Measurements from ENCODE around the gene SUCLG1. TPM values are rescaled to one million over a fixed set of nuclear protein-coding genes. Genes with fewer than 3 reads are reported as not detected.
"Not testable (repeated sequence)": the region's sequence is repeated elsewhere in the genome, so short reads cannot be mapped to it uniquely, and the experiment has no call there.

SUCLG1 gene
- 100 to 1,000 TPM; 165 to 207 (median 179) TPM for polyA plus RNA-seq (ENCODE audit: insufficient read length in 4 of 4)

DNA sequence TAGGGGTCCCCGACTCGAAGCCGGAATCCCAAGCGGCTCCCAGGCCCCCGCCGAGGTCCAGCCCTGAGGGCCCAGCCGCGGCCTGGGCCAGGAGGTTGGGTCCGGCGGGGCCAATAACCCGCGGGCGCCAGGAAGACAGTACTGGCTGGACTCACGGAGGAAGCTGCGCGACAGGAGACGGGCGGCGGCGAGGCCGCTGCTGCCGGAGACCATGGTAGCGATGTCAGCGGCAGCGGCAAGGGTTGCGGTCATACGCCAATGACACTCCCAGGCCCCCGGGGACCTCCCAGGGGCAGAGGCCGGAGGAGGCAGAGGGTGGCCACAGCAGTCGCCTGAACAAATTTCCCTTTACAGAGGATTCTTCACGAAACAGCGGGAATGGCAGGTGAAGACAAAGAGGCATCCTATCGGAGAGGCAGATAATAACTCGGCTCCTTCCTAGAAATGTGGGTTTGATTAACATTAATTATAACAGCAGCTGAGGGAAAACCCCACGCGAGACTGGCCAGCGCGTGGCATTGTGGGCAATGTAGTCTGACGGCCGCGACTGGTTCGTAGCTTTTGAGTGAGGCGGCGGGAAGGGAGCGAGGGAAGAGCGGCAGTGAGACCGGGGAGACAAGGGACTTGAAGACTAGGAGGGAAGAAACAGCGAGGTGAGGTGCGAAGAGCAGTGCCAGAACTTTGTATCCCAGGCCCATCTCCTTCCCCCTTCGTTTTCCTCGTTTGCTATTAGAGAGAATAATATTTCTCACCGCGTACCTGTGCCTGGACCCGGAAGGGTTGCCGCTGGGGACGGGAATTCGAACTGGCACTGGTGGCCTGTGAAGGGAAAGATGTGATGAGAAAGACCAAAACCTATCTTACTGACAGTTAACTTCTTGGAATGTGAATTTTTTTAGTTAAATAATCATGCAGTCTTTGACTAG, at the start of gene SUCLG1:
Gene SUCLG1 (minus strand): TSS at position 263 of the 926 bp plus-strand sequence. CDS start 11 bp downstream, at position 252.
- peak; percentile 81 to 97 (median 86) for DNase-seq (ENCODE audit: low read depth in 4 of 4, low spot score in 2 of 4)

DNA sequence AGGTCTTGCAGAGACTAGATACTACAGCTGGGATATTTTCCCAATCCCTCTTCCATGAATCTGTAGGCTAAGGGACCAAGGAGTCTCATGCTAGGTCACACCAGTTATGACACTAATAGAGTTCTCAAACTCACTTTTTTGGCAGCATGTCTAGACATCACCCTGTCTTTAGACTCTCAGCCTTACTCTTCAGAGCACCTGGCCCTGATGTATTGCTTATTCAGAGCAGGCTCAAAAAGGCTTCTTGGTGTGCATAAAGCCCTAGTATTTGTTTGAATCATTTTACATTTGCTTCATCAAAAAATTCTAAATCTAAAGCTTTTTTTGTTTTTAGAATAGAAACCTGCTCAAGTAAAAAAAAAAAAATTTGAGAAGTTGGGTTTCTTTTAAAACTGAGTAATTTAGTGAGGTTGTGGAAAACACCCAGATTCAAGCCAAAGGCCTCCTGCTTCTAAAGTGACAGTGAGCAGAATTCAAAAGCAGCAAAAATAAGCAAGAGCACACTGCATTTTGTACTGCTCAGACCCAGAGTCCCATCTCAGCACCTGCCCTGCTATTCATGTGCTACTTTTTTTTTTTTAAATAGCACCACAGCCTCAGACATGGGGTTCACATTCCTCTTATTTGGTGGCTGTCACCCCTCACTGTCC, 39.2 kb upstream of the SUCLG1 start:
- DNase-seq (ENCODE audit: low read depth in 4 of 4, low spot score in 2 of 4) = no peak

DNA sequence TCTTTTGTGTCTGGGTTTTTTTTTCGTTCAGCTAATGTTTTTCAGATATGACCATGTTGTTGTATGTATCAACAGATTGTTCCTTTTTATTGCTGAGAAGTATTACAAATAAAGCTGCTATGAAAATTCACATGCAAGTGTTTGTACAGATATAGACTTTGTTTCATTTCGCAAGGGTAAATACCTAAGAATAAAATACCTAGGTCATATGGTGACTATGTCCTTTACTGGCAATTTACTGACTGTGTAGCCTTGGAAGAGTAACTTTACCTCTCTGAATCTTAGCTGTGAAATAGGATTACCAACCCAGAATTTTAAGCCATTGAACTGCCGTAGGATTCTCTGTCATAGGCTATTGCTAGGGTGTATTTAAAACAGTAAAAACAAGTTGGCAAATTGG, 38.2 kb upstream of the SUCLG1 start:
- DNase-seq (ENCODE audit: low read depth in 4 of 4, low spot score in 2 of 4) = no peak

DNA sequence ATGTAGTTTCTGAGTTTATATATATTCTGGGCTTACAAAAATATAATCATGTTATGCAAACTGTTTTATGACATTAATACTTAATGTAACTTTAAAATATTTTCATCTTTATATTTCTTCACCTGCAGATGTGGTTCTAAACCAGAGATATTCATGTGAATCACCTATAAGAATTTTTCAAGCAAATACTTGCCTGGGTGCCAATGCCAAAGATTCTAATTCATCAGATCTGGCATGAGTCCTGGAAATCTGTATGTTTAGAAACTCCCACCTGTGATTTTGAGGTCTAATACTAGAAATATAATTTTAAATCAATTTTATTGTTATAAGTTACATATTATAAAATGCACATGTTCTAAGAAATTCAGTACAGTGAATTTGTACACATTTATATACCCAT, 37.3 kb upstream of the SUCLG1 start:
- DNase-seq (ENCODE audit: low read depth in 4 of 4, low spot score in 2 of 4) = no peak

DNA sequence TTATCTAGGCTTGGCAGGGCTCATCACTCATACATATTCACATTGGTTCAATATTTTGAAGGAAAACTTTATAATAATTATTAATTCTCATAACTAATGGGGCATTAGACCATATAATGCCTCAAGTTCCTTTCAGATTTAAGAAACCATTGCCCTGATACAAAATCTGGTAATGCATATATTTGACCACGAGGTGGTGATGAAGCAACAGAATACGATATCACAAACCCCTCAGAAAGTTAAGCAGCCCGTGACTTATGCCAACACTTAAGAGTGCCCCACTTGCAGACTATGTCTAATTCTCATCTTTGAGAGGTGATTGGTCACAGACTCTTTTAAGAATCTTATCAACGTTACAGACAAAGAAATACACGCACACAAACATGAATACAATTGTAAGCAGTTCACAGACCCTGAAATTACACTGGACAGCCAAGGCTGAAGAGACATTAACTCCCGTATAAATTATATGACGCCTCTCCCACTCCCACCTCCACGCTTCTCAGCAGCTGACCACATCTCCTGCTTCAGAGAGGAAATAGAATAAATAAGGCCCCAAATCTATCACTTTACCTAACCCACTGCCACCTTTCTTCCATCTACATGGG, 36.6 kb upstream of the SUCLG1 start:
- peak in 2 of 4 donors; percentile 56 to 64 for DNase-seq (ENCODE audit: low read depth in 4 of 4, low spot score in 2 of 4)

DNA sequence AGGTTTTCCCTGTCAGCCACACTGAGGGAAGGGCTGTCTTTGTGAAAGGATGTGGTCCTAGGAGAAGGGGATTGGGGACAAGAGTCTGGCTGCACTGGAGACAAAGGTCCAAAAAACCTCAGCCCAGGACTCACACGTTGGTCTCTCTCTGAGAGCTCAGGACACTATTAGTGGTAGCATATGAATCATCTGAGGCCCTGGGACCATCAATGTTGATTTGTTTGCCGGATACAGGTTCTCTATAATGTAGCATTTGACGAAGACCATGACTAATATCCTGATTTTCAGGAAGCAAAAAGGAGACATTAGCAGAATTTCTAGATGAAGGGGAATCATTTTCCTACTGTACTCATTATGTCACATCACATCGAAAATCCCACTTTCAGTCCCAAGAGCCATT, 35.0 kb upstream of the SUCLG1 start:
- no peak for DNase-seq (ENCODE audit: low read depth in 4 of 4, low spot score in 2 of 4)

DNA sequence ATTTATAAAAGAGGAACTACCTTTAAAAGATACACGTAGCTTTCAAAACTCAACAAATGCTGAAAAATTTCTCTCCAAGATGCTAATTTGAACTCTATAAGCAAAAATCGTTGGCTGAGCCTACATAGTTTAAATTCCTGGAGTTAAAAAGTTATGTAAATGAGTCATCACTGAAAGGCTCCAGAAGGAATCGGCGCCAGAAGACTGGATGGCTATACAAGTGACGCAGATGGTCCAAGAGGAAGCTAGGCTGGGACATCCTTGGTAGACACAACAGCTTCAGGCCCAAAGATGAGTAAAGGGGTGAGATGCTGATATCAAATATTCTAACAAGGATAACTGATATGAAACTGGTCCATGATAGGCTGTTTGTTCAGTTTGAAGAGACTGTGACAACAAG, 34.4 kb upstream of the SUCLG1 start:
- DNase-seq (ENCODE audit: low read depth in 4 of 4, low spot score in 2 of 4) = no peak

DNA sequence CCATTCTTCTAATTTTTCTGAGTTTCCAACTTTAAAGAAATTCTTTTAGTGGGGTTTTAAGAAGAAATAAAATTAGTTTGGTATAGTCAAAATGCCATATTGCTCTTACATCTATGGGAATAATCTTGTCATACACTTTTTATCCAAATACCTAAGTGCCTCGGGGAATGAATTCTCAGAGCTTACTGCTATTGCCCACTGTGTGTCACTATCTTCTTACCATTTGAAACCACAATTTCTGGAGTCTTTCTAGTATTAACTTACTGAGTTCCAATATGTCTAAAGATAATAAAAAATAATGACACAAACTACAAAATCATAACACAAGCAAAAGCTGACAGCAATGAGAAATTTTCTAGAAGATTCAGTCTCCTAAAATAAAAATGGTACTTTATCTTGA, 33.5 kb upstream of the SUCLG1 start:
- DNase-seq (ENCODE audit: low read depth in 4 of 4, low spot score in 2 of 4) = no peak

DNA sequence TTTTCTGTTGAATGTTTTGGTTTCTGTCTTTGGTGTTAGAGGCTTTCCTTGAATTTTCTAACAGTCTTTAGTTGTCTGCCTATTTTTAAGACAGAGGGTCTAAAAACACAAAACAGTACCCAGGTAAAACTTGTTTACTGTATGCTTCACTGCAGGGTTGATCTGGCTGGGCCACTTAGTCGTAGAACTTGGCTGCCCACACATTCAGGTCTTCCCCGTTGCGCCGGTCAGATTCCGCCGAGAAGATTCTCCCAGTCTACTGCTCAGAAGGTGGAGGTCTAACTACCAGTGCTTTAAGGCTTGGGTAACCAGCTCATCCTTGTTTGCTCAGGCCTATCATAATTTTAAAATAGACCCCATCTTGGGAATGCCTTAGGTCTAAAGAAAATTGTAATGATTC, 32.7 kb upstream of the SUCLG1 start:
- DNase-seq (ENCODE audit: low read depth in 4 of 4, low spot score in 2 of 4) = no peak

DNA sequence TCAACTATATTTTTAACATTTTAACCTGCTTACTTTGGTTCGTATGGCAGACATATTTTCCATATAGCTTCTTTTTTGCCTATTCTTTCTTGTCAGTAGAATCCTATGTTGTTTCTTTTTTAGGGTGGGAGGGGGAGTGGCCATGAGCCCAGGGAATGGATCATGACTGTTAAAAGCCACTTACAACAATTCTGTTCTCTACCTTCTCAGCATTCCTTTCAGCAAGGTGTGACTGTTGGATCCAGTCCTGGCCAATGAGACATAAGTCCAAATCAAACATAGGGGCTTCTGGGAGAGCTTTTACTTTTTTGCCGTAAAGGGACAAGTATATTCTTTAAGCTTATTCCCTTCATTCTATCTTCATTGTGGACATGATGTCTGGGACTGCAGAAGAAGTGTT, 32.2 kb upstream of the SUCLG1 start:
- no peak for DNase-seq (ENCODE audit: low read depth in 4 of 4, low spot score in 2 of 4)

DNA sequence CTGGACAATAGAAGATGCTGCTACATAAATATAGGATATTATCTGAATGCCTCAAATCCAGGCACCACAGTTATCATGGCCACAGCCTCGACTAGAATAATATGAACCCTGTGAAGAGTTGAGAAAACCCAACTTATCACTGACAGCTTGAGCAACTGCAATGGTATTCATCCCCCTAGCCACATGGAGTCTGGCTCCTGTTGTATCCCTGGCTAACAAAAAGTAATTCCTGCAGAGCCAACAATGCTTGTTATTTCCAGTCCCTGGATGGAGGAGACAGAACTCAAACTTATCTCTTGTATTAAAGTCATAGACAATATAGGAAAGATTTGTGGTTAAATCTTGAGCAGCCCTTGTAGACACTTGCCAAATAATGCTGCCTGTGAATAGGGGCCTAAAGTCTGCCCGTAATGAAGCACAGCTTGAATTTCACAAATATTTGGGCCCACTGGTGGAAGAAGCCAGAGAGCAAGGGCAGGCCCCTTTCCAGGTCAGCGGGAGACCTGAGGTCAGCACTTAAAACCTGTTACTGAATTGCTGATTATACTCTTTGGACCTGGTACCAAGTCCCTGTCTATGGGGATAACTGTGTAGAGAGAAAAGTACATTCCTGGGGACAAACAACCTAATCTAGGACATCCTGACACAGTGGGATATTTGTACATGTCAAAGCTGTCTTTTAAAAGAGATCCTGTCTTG, 28.4 kb upstream of the SUCLG1 start:
- no peak for DNase-seq (ENCODE audit: low read depth in 4 of 4, low spot score in 2 of 4)

DNA sequence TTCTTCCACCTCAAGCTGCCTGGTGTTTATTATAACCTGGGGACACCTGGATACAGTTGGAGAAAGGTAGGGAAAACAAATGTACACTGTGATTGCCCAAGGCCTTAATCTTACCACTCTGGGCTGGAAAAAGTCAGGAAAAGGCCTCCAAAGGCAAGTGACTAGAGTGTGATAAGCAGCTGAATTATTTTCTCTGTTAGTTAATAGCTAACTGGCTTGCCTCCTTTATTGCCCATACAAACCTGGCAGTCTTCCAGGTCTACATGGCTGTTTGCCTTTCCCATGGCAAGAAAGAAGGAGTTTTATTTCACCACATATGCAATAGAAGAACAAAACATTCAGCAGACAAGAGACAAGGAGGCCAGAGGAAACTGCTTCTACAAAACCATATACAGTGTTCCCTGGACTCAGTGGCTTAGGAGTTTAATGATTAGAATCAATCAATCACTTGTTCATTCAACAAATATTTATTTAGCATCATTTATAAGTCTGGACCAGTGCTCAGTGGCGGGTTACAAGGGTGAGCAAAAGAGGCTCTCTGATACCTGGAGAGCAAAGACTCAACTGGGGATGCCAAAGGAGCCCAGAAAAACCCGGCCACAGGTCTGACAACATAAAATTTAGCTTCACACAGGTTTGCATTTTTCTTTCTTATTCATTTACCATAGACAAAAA, 27.5 kb upstream of the SUCLG1 start:
- peak; percentile 25 to 58 (median 38) for DNase-seq (ENCODE audit: low read depth in 4 of 4, low spot score in 2 of 4)

DNA sequence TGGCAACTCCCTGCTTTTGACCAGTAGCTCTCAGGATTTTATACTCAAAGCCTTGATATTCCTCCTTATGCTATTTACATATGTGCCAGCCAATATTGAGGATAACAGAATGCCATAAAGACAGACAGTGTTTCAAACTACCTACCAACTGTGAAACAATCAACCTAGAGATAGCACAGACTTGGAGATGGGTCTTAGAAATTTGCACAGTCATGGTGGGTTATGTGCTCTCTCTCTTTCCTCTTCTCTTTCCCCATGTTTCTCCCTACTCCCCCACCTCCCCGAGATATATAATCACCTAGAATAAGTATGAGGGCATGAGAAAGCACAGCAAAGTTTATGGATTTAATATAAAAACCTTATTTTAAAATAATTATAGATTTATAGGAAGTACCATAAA, 24.2 kb upstream of the SUCLG1 start:
- no peak for DNase-seq (ENCODE audit: low read depth in 4 of 4, low spot score in 2 of 4)

DNA sequence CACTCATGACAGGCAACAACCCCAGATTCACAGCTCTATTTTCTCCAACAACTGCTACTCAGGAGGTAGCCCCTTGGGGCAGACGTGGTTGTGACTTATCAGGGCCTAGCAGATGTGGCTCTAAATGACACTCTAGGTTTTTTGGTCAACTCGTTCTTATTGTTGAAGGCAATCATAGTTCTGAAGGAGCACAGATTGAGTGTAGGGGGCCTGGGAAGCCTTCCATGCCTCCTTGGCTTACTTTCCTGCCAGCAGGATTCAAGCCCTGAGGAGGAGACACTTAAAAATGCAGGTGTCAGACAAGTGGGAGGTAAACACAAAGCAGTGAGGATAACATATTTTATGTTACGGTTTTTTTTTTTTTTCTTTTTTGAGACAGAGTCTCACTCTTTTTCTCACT, 23.5 kb upstream of the SUCLG1 start:
- DNase-seq (ENCODE audit: low read depth in 4 of 4, low spot score in 2 of 4) = no peak

DNA sequence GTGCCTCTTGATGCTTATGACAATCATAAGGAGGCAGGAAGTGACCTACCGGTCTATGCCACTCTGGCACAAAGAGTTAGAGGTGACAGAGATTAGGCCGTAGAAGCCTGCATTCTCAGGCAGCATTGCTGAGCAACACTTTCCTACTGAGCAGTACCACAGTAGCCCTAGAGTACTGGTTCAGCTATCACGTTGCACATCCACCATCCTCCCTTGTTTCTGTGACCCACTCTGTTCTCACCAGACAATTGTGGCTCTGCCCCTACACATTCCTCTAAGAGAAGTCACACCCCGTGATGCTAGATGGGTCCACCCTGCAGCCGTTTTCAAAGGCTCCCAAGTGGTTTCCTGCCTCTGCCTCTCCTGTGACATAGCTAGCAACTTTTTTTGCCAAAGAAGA, 22.6 kb upstream of the SUCLG1 start:
- DNase-seq (ENCODE audit: low read depth in 4 of 4, low spot score in 2 of 4) = no peak

DNA sequence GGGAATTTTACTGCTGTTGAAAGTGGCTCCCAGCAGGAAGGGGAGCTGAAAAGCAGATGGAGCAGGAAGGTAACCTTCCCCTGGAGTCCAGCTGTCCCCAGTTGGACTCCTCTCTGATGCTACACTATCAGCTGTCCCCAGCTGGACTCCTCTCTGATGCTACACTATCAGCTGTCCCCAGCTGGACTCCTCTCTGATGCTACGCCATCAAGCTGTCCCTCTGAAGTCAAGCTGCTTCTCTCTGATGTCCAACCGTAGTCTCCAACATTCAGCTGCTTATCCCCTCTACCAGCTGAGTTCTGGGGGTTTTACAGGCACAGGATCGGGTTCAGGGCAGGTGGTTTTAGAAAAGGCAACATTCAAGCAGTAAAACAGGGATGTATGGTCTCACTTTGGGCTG, 19.8 kb upstream of the SUCLG1 start:
- no peak for DNase-seq (ENCODE audit: low read depth in 4 of 4, low spot score in 2 of 4)

DNA sequence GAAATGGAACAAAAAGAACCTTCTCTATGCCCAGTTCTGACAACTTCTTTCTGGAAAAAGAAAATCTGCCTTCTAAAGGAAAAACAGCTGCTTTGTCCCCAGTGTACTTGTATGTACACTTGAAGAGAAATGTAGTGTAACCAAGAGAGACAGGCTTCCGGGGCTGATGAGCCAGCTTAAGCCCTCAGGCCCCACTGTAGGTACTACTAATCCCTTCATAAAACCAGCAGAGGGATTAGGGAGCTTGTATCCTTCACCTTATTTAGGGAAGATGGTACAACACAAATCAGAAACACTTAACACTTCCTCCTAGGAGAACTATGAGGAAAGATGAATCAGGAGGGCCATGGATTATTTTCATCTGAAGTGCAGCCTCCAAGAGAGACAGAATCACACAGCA, 18.8 kb upstream of the SUCLG1 start:
- no peak for DNase-seq (ENCODE audit: low read depth in 4 of 4, low spot score in 2 of 4)

DNA sequence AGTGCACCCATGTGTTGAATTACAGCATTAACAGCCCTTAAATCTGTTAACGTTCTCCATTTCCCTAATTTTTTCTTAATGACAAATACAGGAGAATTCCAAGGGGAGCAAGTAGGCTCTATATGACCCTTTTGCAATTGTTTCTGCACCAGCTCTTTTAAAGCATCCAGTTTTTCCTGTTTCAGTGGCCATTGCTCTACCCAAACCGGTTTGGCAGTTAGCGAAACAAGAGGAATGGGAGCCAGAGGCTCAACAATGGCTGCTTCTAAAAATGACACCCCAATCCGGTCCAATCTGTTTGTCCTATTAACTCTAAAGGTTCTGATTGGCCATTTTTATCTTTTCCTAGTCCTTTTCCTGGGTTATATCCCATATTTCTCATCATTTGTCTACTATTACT, 15.1 kb upstream of the SUCLG1 start:
- DNase-seq (ENCODE audit: low read depth in 4 of 4, low spot score in 2 of 4) = peak in 1 of 4 donors; percentile 45

DNA sequence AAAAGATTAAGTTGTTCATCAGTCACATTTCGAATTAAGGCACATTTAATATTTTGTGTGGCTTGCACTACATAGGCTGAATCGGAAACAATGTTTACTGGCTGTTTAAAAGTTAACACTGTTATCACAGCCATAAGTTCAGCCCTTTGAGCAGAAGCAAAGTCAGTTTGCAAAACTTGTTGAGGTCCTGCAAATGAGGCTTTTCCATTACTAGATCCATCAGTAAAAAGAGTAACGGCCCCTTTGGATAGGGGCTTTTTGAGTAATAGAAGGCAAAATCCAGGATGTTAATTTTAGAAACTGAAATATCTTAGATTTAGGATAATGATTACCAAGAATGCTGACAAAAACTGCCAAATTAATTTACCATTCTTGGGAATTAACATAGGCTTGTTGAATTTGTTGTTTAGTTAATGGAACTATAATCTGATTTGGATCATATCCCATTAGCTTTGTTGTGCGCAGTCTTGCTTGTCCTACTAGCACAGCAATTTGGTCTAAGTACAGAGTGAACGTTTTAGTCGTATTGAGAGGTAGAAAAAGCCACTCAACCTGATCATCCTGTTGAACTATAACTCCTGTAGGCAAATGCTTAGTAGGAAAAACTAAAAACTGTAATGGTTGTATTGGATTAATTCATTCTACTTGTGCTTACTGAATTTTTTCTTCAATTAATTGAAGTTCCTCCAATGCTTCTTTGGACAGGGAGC, 13.9 kb upstream of the SUCLG1 start:
- DNase-seq (ENCODE audit: low read depth in 4 of 4, low spot score in 2 of 4) = no peak

DNA sequence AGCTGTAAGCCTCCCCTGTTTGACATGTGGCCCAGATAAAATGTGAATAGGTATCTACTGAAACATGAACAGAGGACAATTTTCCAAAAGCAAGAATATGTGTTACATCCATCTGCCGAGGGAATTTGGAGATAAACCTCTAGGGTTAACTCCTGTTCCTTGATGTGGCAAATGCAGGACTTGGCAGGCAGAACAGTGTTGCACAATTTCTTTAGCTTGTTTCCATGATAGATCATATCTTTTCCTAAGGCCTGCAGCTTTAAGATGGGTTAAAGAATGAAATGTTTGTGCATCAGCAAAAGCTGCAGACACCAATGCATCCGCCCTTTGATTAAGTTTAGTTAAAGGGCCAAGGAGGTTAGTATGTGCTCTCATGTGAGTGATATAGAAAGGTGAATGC, 13.3 kb upstream of the SUCLG1 start:
- DNase-seq (ENCODE audit: low read depth in 4 of 4, low spot score in 2 of 4) = not testable (repeated sequence)
